Measurements from ENCODE around the gene RASD1.

Gene RASD1

DNA sequence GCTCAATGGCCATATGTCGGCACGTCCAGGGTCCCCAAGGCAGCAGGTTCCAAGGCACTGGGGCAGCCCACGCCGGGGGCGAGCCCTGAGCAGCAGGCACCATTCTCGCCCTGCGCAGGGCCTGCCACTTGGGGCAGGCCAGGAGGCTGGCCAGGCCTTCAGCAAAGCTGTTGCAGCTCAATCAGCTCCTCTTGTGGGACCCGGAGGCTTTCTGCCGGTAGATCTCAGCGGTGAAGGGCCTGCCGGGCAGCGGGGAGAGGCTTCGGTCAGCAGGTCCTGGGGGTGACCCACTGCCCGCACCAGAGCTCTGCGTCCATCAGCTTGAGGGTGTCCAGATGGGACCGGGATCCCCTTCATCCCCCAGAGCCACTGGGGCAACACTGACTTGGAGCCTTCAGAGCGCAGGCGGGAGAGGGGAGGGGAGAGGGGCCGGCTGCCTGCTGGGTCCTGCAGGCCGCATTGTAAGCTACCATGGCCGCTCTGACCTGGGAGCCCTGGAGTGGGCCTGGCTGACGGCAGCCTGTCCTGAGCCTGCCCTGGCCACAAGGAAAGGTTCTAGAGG, 9.5 kb upstream of the RASD1 start:
- TF ChIP-seq, protein P1, sequence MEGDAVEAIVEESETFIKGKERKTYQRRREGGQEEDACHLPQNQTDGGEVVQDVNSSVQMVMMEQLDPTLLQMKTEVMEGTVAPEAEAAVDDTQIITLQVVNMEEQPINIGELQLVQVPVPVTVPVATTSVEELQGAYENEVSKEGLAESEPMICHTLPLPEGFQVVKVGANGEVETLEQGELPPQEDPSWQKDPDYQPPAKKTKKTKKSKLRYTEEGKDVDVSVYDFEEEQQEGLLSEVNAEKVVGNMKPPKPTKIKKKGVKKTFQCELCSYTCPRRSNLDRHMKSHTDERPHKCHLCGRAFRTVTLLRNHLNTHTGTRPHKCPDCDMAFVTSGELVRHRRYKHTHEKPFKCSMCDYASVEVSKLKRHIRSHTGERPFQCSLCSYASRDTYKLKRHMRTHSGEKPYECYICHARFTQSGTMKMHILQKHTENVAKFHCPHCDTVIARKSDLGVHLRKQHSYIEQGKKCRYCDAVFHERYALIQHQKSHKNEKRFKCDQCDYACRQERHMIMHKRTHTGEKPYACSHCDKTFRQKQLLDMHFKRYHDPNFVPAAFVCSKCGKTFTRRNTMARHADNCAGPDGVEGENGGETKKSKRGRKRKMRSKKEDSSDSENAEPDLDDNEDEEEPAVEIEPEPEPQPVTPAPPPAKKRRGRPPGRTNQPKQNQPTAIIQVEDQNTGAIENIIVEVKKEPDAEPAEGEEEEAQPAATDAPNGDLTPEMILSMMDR (IDR thresholded peaks at IDR 0.05; ENCODE audit: insufficient read depth, missing control alignments), result no peak
- FAIRE-seq (no peak), DNase-seq (ENCODE audit: insufficient read length, low spot score) (no peak)

DNA sequence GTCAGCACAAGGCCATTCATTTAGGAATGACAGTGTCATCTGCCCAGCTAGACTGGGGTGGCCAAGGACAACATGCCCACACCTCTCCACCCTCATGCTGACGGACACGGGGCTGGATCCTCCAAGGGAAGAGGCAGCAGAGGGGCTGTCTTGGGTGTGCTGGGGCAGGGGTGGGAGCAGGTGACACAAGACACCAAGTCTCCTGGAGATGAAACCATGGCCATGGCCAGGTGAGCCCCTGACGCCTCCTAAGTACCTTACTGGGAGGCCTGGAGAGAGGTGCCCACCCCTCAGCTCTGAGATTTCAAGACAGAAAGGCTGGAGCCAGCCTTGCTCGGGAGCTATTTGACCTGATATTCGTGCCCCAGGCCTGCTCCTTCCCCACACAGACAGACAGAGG, 9.0 kb upstream of the RASD1 start:
- FAIRE-seq, result no peak
- DNase-seq (ENCODE audit: insufficient read length, low spot score), result no peak

DNA sequence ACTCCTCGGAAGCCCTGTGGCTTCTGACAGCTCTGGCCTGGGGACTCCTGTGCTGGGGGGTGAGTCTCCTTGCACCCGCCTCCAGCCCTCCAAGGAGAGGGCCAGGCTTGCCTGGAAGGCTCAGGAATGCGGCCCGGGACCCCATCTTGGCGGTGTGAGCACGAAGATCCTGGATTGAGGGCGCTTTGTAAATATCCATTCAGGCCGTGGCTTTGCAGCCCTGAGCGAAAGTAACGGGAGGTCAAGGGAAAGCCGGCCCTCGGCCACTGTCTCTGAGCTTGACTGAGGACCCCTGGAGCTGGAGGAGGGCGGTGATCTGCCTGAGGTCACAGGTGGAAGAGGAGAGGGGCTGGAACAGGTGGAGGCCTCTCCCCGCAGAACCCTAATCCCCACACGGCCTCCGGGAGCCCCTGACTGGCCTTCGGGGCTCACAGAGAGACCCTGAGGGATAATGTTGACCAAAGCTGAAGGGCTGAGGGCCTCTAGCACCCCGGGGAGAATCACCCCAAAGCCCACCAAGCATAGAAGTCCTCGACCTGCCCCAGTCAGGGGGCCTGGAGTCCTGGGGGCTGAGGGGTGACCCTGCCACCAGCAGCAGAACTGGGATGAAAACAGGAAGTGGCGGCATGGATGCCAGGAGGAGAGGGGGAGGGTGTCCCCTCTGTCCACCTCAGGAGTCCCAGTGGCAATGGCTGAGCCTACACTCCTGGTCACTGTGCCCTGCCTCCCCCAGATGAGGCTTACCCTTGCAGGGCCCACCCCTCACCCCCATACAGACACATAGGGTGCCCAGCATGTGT, 8.3 kb upstream of the RASD1 start:
- TF ChIP-seq, protein P1 (IDR thresholded peaks at IDR 0.05; ENCODE audit: insufficient read depth, missing control alignments), result no peak
- no peak for FAIRE-seq
- no peak for DNase-seq (ENCODE audit: insufficient read length, low spot score)

More for the DNA sequence above, 9.0 kb upstream of the RASD1 start:
- TF ChIP-seq, protein P1 (IDR thresholded peaks at IDR 0.05; ENCODE audit: insufficient read depth, missing control alignments), result no peak

DNA sequence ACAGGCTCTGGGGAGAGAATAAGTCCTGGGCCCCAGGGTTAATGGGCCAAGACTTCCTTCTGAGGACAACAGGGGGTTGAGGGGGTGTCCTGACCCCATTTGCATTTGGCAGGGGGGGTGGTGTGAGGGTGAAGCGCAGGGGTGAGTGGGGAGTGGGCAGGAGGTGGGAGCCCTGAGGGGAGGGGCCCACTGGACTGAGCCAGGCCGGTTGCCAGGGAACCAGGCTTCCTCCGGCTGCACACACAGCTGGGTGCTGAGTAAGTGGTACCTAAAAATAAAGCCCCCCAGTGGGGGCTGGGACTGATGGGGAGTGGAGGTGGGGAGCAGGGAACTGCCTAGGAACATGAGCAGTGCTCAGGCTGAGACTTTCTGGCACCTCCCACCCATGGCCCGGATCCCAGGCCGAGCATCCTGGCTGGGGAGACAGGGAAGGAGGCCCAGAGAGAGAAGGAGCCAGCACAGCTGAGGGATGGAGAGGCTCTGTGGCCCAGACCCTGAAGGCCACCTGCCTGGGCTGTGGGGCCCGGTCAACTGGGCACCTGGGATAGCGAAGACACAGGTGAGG, 7.5 kb upstream of the RASD1 start:
- TF ChIP-seq, protein P1 (IDR thresholded peaks at IDR 0.05; ENCODE audit: insufficient read depth, missing control alignments), result no peak
- no peak for DNase-seq (ENCODE audit: insufficient read length, low spot score)
- no peak for FAIRE-seq

DNA sequence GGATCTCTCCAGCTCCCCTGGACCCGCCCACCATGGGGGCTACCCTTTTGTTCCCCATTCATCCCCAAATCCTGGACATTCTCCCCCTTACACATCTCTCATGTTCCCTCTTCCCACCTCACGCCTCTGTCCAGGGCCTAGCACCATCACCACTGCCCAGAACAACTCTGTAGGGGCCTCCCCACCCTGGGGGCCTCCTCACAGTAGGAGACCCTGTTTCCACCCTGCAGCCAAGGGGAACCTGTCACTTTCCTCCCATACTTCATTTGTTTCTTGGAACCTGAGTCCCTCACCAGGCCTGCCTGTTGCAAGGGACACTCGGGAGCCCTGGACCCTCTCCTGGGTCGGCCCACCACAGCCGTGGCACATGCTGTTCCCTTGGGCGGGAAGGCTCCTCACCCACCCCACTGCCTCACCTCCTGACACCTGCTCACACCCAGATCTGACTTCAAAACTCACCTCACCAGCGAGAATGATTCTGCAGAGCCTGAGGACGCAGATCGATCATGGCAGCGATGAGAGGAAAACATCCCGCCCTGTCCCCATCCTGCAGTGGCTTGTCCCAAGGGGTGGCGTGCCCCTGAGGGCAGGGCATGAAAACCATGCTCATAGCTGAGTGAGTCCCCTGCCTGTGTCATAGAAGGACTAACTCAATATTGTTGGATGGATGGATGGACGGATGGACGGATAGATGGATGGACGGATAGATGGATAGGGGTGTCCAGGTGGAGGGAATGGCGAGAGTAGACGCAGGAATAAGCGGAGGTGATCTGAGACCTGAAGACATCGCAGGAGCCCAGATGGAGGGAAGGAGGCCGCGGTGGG, 6.8 kb upstream of the RASD1 start:
- no peak for FAIRE-seq
- TF ChIP-seq, protein P1 (IDR thresholded peaks at IDR 0.05; ENCODE audit: insufficient read depth, missing control alignments), result no peak
- no peak for DNase-seq (ENCODE audit: insufficient read length, low spot score)

DNA sequence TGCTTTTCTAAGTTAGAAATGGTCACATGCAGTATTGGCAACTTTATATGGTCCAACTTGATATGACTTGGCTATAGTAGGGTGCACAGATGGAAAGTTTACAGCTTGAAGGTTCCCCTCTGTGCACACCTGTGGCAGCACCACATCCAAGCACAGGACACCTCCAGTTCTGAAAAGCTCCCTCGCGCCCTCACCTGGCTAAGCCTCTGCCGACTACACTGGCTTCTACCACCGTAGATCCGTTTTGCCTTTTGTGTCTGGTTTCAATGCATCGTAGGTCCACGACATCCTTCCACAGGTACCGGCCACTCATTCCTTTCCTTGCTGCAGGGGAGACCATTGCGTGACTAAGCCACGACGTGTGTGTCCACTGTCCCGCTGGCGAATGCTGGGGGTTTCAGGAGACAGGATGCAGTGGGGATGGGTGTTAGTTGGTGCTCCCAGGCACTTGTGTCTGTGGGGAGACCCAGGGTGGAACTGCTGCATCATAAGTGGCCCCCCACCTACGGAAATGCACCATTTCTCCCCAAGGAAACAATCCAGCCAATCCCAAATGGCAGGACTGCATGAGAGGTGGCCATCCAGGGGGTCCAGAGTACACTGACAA, 4.9 kb upstream of the RASD1 start:
- FAIRE-seq (no peak), DNase-seq (ENCODE audit: insufficient read length, low spot score) (no peak)
- TF ChIP-seq, protein P1 (IDR thresholded peaks at IDR 0.05; ENCODE audit: insufficient read depth, missing control alignments), result no peak

Measured in D721Med (cell line).